ENCODE results near the gene CRACR2B. TPM values are rescaled to one million over a fixed set of nuclear protein-coding genes. Genes with fewer than 3 reads are reported as not detected.

CRACR2B gene
- total and polyA plus RNA-seq, 10 of the 15 experiments (the other 5 are each of a cell fraction or from before 2014, with no cell fraction given) = 0.10 to 33.7 (median 12.7) TPM

- no peak for FAIRE-seq
- Histone ChIP-seq H3K9ac (ENCODE audit: control insufficient read depth, insufficient read depth, low read length) (no peak overlapping the region), H3K36me3 (ENCODE audit: control insufficient read depth in 2 of 2, insufficient read depth in 2 of 2, low read length in 1 of 2) (no peaks in the 10 kb centered on the region), H2AFZ (ENCODE audit: control insufficient read depth, low read depth, low read length) (no peak overlapping the region), H3K27me3 (replicated peaks in 1 of 2; ENCODE audit: control insufficient read depth in 2 of 2, insufficient read depth in 2 of 2, low read length in 1 of 2) (no peaks in the 10 kb centered on the region; a peak in 1 of 4 replicates), H3K4me3 (no peak overlapping the region; the same call in 1 of the 2 replicates), H3K4me2 (ENCODE audit: control insufficient read depth, insufficient read depth) (peak overlapping the region; percentile 42; the same call in 1 of the 2 replicates), H3K4me1 (ENCODE audit: control insufficient read depth, insufficient read depth, low read length) (no peaks in the 10 kb centered on the region), H3K79me2 (ENCODE audit: control insufficient read depth, insufficient read depth, low read length) (no peaks in the 10 kb centered on the region), H4K20me1 (ENCODE audit: control insufficient read depth, insufficient read depth) (no peaks in the 10 kb centered on the region), H3K9me3 (replicated peaks; ENCODE audit: control insufficient read depth, insufficient read depth, low read length) (no peaks in the 10 kb centered on the region), H3K27ac (ENCODE audit: control insufficient read depth, insufficient read depth) (no peak overlapping the region)
- SMC1A ChIA-PET (ENCODE audit: uncharacterized antibody, unreplicated experiment) = no interaction called here
- DNase-seq (ENCODE audit: low read depth, low spot score) = no peak
- BruUV-seq (replicated peaks) = no TSS peak
- ATAC-seq = no peak
- TF ChIP-seq TARDBP (IDR thresholded peaks at IDR 0.05; ENCODE audit: borderline replicate concordance) (no peak), EED (IDR thresholded peaks at IDR 0.05; ENCODE audit: low read depth) (no peak), ZNF24 (IDR thresholded peaks at IDR 0.05) (no peak), GATAD2B (conservative IDR thresholded peaks at IDR 0.05; ENCODE audit: low read depth) (no peak), REST (IDR thresholded peaks at IDR 0.05; ENCODE audit: low read depth, low read length) (no peak), NKRF (conservative IDR thresholded peaks at IDR 0.05) (no peak), ETV6 (conservative IDR thresholded peaks at IDR 0.05 in 1 of 2, IDR thresholded peaks at IDR 0.05 in 1 of 2; ENCODE audit: borderline replicate concordance in 1 of 2, low read depth in 1 of 2) (no peak), IKZF1 (conservative IDR thresholded peaks at IDR 0.05) (no peak), MYB (IDR thresholded peaks at IDR 0.05; ENCODE audit: borderline replicate concordance, low read depth, low read length) (no peak), PAX8 (IDR thresholded peaks at IDR 0.05) (no peak), FOXM1 (IDR thresholded peaks at IDR 0.05; ENCODE audit: low read depth, low read length) (no peak), TCF7 (IDR thresholded peaks at IDR 0.05; ENCODE audit: borderline replicate concordance) (no peak), WRNIP1 (IDR thresholded peaks at IDR 0.05; ENCODE audit: borderline replicate concordance, low read depth, low read length) (no peak), TAF1 (IDR thresholded peaks at IDR 0.05; ENCODE audit: borderline replicate concordance, low read depth, low read length) (no peak), NFYB (IDR thresholded peaks at IDR 0.05; ENCODE audit: insufficient read depth, low read depth, low read length) (no peak), SIX5 (IDR thresholded peaks at IDR 0.05; ENCODE audit: low read depth, low read length, severe bottlenecking) (no peak), SREBF2 (IDR thresholded peaks at IDR 0.05; ENCODE audit: low read length) (no peak)
- in situ Hi-C loops (cut with MboI) (loop anchor here (10.0 kb wide), 2 partner anchors 205 to 1005 kb away; partner anchors contain the start of gene LSP1), intact Hi-C loops (cut with micrococcal nuclease; ENCODE audit: unreplicated experiment) (no loop called here)
- POLR2A ChIA-PET = no interaction called here
- CTCF ChIA-PET = no interaction called here
- RAD21 ChIA-PET (ENCODE audit: unreplicated experiment) = no interaction called here
- 45% methylated on average over 34 of the region's 97 CpGs for WGBS (ENCODE audit: insufficient coverage, insufficient replicate concordance, low lambda C conversion rate, missing lambda C conversion rate)
These were observed 22.4 kb downstream of the CRACR2B start for GRCh38 chr11:849951-850774.
